ENCODE data around the gene EHBP1.
"Not testable (repeated sequence)": the region's sequence is repeated elsewhere in the genome, so short reads cannot be mapped to it uniquely, and the experiment has no call there.

Gene EHBP1

DNA sequence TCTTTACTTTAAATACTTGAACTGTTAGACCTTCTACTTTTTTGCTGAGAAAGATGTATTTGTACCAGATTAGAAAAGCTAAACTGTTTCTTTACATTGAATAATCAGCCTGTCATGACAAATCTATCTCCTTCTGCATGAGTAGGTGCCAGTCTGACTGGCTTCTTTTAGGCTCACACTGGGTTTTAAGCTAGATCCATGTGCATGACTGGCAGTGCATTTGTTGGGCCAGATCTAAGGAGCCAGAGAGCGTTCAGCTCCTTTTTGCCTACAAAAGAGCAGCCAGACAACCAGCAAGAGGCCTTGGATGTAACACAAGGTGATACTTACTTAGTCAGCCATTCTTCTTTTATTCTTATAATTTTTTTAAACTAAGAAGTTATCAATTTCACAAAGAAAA is 263.2 kb downstream of the EHBP1 start:
- no peak for DNase-seq

DNA sequence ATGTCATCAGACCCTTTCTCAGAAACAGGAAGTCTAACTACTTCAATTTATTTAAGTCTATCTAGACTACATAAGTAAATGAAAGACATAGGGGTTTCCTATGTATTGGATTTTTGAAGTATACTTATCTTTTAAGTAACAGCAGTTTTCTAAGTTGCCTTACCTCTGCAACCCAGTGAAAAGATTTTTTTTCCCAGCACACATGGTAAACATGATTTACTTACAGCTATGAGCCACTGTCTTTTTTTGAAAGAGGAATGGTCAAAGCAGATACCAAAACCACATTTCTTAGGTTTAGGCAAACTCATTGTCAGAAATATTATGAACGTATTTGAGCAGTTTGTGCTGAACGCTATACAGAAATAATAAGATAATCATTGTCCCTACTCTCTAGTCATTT is 266.4 kb downstream of the EHBP1 start:
- no peak for DNase-seq

DNA sequence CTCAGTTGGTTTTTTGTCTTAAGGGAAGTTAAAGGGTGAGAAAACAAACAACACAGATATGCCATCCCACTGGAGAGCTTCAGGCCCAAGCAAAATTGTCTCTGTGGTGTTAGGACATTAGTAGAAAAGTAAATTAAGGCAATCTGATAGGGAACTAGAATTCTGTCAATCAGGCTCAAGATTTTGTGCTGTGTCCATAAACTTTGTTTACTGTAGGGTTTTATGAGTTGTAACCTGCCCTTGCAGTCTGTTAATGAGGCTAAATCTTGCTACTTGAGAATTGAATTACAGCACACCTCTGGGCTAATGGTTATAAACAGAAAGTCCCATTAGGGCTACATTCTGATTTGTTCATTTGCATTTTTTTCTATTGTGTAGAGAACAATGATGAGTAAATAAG is 267.1 kb downstream of the EHBP1 start:
- no peak for DNase-seq

DNA sequence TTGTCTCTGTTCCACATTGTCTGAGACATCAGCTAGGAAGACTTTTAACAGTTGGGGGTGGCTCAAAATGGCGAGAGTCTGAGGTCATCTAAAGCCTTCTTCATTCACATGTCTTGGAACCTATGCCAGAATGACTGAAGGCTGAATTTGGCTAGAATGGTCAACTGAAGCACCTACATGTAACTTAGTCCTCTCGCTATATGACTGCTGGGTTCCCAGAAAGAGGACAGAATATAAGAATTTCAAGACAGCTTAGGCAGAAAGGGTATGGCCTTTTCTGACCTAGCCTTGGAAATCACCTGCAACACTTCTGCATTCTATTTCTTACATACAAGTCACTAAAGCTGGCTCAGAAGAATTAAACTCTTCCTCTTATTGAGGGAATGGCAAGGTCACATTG is 269.5 kb downstream of the EHBP1 start:
- no peak for DNase-seq

DNA sequence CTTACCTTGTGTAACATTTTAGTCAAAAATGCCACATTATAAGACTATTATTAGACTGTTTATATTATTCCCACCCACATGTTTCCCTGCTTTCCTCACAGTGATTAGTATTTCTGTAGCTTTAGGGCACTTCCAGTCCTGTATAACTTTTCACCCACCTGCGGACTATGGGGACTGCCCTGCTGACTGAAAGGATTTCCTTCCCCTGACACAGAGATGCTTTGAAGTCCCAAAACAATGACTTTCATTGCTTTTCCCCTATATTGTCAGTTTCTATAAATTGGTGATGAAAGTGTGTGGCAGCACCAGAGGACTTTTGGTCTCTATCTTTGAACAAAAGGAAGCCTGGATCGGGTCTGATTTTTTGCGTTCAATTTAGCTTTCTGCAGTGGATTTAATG is 286.1 kb downstream of the EHBP1 start:
- no peak for DNase-seq

DNA sequence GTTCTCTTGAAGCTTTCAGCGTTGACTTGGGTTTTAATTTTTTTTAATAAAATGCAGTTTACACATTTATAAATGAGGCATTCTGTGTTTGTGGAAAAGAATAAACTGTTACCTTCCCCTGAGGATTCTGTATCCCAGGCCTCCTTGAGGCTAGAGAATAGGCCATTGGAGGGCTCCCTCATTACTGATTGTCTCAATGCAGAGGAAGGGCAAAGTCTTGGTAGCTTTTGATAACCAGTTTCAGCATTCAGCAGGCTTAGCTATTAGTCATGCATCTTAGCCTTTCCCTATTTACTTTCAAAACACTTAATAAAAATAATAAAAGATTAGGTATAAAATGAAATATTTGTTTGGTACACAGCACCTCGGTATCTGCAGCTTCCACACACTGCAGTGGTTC is 287.0 kb downstream of the EHBP1 start:
- DNase-seq: no peak

DNA sequence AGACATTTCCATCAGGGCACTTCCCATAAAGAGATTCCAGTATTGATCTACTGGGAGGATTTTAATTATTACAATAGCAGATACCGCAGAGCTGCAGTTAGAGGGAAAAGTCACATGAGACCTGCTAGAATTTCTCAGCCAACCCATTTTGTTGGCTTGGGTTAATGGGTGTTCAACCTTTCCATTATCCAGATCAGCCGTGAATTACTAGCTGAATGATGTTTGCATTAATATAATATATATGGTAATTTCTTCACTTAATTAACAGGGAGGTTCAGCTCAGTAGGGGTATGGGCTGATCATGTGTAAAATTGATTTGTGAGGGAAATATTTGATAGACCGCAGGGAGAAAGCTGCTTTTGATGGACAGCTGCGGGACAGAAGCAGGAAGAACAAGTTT is 288.7 kb downstream of the EHBP1 start:
- no peak for DNase-seq

DNA sequence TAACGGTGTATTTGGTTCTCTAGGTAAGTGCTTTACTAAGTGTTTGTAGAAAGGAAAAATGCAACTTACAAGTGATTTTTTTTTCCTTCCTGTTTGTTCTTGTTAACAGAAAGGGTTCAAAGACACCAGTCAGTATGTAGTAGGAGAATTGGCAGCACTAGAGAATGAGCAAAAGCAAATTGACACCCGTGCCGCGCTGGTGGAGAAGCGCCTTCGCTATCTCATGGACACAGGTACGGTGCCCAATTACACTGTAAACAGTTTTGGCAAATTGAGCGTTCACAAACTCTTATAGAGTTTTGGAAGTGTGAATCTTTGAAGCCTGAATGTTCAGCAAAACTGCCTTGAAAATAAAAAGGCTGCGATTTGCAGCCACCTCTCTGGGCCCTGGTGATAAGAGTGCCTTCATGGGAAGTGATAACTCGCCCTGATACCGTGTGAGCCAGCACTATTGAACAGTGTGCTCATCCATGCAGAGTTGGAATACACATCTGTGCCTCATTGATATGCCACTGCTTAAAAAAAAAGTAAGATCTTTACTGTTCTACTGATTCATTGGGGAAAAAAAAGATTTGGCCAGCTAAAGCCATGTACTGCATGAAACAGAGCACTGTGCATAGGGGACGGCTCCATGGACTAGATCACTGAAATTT is 291.1 kb downstream of the EHBP1 start:
- DNase-seq: no peak

DNA sequence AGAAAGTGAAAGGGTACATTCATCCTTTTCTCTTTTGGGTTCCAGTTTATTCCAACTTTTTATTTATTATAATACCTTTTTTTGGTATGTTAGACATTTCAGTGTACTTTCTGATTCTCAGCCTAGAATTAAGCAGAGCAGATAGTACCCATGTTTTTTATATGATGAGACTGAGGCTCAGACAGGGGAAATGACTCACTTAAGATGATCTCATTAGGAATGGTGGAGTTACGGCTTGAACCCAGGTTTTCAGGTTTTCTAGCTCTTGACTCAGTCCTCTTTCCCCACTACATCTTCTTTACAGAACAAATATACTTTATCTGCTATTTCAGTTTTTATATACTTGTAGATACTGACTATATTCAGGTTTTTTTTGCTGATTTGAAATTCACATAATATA is 293.4 kb downstream of the EHBP1 start:
- DNase-seq: no peak

DNA sequence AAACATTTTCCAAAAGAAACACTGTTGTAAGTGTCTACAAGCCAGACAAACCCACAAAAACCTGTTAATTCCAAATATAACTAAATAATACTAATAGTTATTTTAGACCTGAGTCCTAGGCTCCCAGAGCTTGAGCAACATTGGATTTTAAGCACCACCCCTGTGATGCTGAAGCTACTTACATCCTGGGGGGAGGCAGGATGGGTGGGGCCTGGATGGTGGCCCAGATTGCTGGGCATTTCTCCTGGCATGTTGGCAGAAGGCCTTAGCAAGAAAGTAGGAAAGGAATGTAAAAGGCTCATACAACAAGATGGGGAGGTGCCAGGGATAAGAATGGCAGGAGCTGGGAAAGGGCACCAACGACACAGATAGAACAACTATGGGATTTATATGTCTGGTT is 294.4 kb downstream of the EHBP1 start:
- no peak for DNase-seq

DNA sequence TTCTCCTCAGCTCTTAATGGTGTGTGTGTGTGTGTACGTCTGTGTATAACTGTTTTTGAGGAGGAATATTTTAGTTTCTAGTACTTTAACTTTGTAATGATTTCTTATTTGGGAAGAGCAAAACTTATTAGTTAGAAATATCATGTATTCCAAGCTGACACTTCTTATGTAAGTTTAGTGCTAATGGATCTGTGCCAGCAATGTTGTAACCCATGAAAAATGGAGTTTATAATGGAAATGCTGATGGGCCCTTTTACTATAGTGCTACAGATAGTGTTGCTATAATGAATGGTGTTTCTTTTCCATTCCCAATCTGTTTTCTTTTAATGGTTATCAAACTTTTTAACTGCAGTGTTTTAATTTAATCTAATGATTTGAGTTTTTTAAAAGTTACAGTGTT is 295.3 kb downstream of the EHBP1 start:
- DNase-seq: no peak

DNA sequence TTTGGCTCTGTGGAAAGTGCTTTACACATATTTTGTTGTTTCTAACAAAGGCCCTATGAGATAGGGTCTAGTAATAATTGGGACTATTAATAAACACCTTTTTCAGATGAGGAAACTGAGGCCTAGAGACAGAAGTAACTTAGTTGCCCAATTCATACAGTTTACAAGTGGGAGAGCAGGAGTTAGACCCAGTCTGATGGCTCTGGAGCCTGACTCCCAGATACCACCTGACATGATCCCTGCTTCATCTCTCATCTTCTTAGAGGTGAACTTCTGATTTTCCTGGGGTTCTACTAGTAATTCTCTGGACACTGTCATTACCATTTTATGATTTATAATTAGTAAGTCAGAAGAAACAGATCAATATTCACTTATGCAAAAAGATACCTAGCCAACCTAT is 296.1 kb downstream of the EHBP1 start:
- DNase-seq: no peak

DNA sequence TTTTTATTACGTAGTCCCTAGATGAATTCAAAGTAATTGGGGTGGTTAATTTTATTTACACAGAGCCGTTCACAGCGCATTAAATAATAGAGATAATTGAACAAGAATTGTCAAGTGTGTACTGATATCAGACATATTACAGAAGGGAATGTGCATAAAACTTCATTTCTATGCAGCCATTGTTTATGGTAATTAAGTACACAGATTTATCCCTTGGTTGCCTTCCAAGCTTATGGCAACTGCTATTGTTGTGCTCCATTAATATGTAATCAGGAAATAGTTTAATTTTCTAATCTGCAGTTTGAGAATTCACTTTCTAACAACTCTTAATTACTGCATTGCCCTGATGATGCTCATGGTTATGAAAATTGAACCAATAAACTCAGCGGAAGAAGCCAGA is 297.8 kb downstream of the EHBP1 start:
- no peak for DNase-seq

DNA sequence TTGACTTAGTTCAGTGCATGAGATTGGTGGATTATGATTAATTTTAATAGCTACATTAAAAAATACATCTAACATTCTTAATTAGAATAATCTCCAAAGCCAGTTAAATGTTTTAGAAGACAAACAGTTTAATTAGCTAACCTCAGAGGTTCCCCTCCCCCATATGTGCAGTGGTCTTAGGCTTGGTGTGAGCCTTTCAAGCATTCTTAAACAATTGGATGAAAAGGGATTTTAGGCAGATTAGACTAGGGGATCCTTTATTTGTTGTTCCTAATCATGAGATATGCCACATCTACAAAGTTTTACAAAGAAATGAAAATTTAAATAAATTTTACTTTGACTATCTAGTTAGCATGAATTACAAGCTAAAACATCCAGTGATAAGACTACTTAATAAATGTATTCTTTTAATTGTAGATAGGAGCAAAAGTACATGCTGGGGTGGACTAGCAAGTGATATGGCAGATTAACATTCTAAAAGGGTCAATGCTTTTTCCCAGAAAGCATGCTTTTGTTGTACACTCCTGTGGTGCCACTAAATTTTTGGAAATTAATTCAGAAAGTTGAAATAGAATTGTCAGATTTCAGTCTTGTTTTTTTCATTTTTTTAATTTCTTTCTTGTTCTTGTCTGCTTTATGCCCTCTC is 302.4 kb downstream of the EHBP1 start:
- DNase-seq: no peak

DNA sequence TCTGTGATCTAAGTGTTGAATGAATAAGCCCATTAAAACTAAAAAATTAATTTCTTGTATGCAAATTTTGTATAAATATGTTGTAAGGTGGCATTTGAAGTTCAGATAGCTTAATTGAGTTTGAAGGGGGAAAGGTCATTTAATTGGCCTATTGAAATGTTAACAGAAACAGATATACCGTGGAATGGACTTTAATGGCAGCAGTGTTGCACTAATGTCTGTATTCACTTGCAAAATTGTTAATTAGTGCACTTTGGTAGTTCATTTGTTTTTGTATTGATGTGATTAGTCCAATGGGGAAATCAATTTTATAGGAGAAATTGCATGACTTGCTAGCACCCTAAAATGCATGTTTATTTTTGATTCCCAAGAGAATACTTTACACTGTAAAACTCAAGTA is 303.3 kb downstream of the EHBP1 start:
- DNase-seq: no peak

DNA sequence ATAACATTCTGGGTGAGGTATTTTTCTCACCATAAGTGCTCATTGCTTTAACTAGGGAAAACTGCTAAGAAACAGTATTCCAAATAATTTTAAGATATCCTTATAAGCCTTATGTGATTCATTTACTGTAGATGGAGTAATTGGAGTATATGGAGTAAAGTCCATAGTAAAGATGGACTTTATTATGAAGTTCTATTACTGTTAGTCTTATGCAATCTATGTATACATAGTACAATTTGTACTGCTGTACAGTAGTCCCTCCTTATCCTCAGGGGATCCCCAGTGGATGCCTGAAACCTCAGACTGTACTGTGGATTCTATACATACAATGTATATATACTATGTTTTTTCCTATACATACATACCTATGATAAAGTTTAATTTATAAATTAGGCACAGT is 304.0 kb downstream of the EHBP1 start:
- DNase-seq: no peak

DNA sequence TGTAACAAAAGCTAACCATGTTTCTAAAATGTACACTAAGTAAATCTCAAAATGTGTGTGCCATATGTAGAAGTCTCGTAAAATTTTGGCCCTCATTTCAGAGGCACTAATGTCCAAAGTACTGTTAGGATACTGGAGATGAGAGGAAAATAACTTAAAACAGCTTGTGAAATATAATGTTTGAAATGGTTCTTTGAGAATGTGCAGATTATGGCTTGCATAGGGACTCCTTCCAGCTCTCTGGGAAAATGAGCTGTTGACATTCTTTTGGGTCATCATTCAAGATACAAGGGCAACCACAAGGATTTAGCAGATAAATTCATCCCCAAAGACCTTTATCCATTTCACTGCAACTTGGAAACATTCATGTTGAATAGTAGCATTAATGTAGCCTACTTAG is 307.0 kb downstream of the EHBP1 start:
- no peak for DNase-seq

DNA sequence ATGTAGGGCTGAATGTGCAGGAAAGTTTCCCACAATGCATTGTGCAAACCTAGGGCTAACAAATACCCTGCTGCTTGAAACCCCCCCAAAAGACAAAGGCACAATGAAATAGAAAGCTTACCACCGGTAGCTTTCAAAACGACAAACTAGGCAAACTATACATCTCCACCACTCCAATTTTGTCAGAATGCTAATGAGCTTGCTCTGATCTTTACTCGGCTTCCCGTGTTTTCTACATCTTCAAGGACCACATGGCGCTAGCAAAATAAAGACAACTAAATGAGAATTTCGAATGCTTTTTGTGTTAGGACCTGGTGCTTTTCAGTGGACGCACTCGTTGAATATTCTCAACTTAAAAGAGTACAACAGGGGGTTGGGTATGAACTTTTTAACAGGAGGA is 307.9 kb downstream of the EHBP1 start:
- DNase-seq: no peak

DNA sequence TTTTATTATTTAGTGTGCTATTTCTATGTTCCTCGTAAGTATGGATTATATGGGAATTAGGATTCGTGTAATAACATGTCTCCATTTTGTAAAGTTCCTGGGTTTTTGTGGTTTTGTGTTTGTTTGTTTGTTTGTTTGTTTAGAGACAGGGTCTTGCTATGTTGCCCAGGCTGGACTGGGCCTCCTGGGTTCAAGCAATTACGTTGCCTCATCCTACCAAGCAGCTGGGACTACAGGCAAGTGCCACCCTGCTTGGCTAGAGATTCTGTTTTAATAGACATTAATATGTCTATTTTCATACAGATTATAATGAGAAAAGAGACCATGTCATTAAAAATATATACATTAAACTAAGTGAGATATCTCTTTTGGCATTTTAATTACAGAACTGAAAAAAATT is 309.9 kb downstream of the EHBP1 start:
- no peak for DNase-seq

DNA sequence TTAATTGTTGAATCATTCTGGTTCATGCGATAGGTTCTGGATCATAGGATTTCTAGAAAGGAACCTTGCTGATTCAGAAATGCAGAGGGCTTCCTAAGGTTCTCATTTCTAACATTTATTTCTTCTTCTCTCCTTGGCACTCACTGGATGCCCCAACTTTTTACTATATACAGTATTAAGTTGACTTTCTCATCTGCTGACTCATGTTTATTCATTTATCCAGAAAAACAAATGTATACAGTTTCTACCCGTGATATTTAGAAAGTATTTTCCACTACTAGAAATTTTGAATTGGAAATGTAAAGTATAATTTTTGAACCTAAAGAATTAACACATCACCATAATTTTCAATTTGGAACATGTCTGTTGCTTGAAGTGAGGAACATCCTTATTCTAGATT is 312.9 kb downstream of the EHBP1 start:
- DNase-seq: no peak

DNA sequence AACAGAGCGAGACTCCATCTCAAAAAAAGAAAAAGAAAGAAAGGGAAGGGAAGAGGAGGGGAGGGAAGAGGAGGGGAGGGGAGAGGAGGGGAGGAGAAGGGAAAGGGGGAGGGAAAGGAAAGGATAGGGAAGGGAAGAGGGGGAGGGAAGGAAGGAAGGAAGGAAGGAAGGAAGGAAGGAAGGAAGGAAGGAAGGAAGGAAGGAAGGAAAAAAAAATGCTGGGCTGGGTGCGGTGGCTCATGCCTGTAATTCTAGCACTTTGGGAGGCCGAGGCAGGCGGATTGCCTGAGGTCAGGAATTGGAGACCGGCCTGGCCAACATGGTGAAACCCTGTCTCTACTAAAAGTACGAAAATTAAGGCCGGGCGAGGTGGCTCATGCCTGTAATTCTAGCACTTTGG is 314.2 kb downstream of the EHBP1 start:
- not testable (repeated sequence) for DNase-seq

DNA sequence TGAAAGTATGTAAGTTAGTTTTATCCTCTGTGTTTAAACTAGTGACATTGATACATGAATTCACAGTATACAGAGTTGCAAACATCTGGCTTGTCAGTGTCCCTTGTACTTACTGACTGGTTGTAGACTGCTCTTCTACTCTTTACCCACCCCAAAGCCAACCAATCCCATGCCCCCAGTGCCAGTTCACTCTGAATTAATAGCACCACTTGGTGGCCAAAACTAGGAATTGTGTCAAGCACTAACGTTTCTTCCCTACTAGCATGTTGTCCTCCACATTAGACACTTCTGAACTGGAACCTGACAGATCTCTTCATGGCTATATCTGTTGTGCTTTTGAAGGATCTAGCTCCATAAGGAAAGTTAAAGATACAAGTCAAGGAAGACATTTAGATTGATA is 317.9 kb downstream of the EHBP1 start:
- no peak for DNase-seq

DNA sequence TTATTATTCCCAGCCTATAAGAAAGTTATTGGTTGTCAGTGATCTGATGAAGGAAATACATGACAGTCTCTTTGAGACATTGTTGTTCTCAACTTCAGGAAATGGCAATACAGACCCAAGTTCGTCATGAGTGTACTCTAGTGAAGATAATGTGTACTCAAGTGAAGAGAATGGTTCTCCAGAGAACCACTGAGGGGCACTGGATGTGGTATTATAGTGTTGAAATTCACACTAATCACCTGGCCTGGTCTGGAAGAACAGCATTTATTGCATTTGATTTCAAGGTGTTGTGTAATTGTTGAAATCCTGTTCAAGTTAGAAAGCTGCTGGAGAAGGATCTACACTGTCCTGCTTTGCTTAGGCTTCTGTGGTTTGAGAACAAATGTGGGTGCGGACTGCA is 321.7 kb downstream of the EHBP1 start:
- no peak for DNase-seq

DNA sequence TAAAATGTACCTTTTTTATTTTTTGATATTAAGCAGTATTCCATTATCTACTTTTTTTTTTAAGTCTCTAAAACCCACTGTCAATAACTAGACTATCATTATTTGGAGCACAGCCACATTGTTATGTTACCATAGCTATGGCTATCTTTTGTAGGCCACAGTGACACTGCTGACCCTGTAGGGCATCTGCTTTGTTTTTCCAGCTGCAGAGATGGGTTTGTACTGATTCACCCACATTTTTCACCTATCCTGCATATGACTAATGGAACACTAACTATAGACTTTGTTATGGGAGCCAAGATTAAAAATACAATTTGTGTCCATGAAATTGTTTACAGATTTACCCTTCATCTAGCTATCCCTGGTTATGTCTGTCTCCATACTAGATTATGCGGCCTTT is 323.5 kb downstream of the EHBP1 start:
- no peak for DNase-seq

DNA sequence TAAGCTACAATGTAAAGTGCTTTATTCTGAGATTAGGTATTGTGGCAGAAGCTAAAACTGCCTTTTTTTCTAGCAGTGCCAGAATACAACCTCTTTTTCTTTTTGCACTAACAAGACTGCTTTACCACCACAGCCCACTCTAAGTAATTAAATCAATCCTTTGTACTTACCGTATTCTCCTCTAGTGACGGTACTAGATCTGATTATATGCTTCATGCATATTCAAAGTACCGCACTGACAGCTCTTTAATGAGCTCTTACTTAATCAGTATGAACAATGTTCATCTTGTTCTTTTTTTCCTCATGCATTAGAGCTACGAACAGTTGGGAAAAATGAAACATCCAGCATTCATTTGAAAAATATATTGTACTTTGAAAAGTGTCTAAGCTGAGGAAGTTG is 329.0 kb downstream of the EHBP1 start:
- DNase-seq: no peak

Data from NCI-H187 treated with DMSO at 0.1 percent for 48 hours (cell line).